Caco-2 (cell line): ENCODE data around the gene FBN3. TPM values are rescaled to one million over a fixed set of nuclear protein-coding genes. Genes with fewer than 3 reads are reported as not detected.
"Not testable (repeated sequence)": the region's sequence is repeated elsewhere in the genome, so short reads cannot be mapped to it uniquely, and the experiment has no call there.

Experiments
- BruUV-seq: library from RNA; stranded (reverse); fragments of 400-500 nt; replicated peaks from 2 replicates; lab custom pipeline; 2021; lab: Mats Ljungman, UMichigan
- CTCF ChIA-PET: fragments of 300-600 bp; sonication (Branson Sonifier 250); formaldehyde crosslinking; loops from one replicate; lab custom pipeline; 2022; ENCODE audit warnings: antibody characterized with exemption; lab: Charles Lee
- POLR2A ChIA-PET: fragments of 300-600 bp; sonication (Branson Sonifier 250); formaldehyde crosslinking; loops from one replicate; lab custom pipeline; 2022; ENCODE audit warnings: antibody characterized with exemption; lab: Charles Lee
- DNase-seq, 2 experiments: peaks; one replicate each; pipeline versions ENCODE4 v3.0.0 to v3.0.0-alpha.2; 2020 to 2022
- H3K27me3 ChIP-seq: replicated peaks from 2 replicates; pipeline ENCODE4 v1.6.0; 2011; ENCODE audit warnings: low read length; ENCODE audit not compliant: control insufficient read depth, insufficient read depth
- H3K36me3 ChIP-seq: 2 replicates; pipeline ENCODE4 v1.5.1; 2011; ENCODE audit warnings: low read length; ENCODE audit not compliant: control insufficient read depth, insufficient read depth
- H3K4me1 ChIP-seq: fragments of 250-450 bp; sonication (Bioruptor Pico); 2 replicates; pipeline ENCODE4 v1.5.1; 2020; ENCODE audit warnings: mild to moderate bottlenecking
- H3K4me3 ChIP-seq: 2 replicates; pipeline ENCODE4 v1.5.1; 2011; ENCODE audit warnings: low read depth, mild to moderate bottlenecking, control low read depth, low read length
- H3K9me3 ChIP-seq: fragments of 250-450 bp; sonication (Bioruptor Pico); 2 replicates; pipeline ENCODE4 v1.5.1; 2020; ENCODE audit warnings: mild to moderate bottlenecking, moderate library complexity
- H3K27ac Mint-ChIP-seq: one replicate; pipeline ENCODE4 v1.8.0; 2022; ENCODE audit warnings: mixed read lengths; ENCODE audit not compliant: unreplicated experiment
- H3K27me3 Mint-ChIP-seq: one replicate; pipeline ENCODE4 v1.8.0; 2022; ENCODE audit warnings: mixed read lengths; ENCODE audit not compliant: insufficient read depth, unreplicated experiment
- H3K36me3 Mint-ChIP-seq: one replicate; pipeline ENCODE4 v1.8.0; 2022; ENCODE audit warnings: mild to moderate bottlenecking, mixed read lengths; ENCODE audit not compliant: insufficient read depth, unreplicated experiment
- H3K4me1 Mint-ChIP-seq: one replicate; pipeline ENCODE4 v1.8.0; 2022; ENCODE audit warnings: low read depth, mixed read lengths; ENCODE audit not compliant: unreplicated experiment
- H3K4me3 Mint-ChIP-seq: one replicate; pipeline ENCODE4 v1.8.0; 2022; ENCODE audit warnings: mild to moderate bottlenecking, moderate library complexity, mixed read lengths; ENCODE audit not compliant: unreplicated experiment
- H3K9me3 Mint-ChIP-seq: one replicate; pipeline ENCODE4 v1.8.0; 2022; ENCODE audit warnings: mixed read lengths; ENCODE audit not compliant: unreplicated experiment
- intact Hi-C: fragments of 100-400 bp; cut with micrococcal nuclease; formaldehyde crosslinking; loops from one replicate; pipeline ENCODE4 v1.10.0; 2022; ENCODE audit not compliant: unreplicated experiment
- total RNA-seq: library from RNA; stranded (reverse); gene quantifications from 2 replicates; pipeline ENCODE4 v1.2.3, GENCODE V29; 2022
- TF ChIP-seq, protein P1 (sequence below), 2 experiments: fragments of 200-600 bp in 1 of 2; IDR thresholded peaks; 1 replicate in 1 of 2; 2 replicates in 1 of 2; pipeline versions ENCODE4 v1.5.1 to v1.8.0; 2011 to 2022; ENCODE audit warnings: antibody characterized with exemption in 1 of 2, control low read depth in 1 of 2, inconsistent platforms in 1 of 2, low read depth in 1 of 2, low read length in 1 of 2, mild to moderate bottlenecking in 1 of 2, moderate library complexity in 1 of 2; ENCODE audit not compliant: insufficient read depth in 1 of 2, severe bottlenecking in 1 of 2, unreplicated experiment in 1 of 2

Gene FBN3
- total RNA-seq, 1 experiment from 2014 or later, result 16.4 TPM

DNA sequence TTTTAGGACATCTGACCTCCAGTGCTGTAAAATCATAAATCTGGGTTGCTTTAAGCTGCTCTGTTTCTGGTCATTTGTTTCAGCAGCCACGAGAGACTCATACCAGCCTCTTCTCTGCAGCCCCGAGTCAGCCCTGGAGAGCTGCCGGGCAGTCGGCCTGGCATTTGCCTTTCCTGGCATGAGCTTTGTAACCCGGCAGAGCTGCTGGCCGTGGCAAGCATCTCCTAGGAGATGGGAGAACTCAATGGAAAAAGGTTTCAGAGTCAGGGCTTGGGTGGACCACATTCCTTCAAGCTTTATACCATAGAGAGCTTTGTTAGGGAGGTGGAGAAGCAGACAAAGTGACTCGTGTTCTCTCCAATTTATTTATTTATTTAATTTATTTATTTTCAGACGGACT lies 118.4 kb downstream of the FBN3 start:
- Mint-ChIP-seq H3K27ac (peak overlapping the region; percentile 42), H3K4me3 (no peak overlapping the region), H3K36me3 (peaks cover 11% of the 10 kb centered on the region), H3K9me3 (no peaks in the 10 kb centered on the region), H3K4me1 (peaks cover 22% of the 10 kb centered on the region), H3K27me3 (no peaks in the 10 kb centered on the region)
- TF ChIP-seq, protein P1, sequence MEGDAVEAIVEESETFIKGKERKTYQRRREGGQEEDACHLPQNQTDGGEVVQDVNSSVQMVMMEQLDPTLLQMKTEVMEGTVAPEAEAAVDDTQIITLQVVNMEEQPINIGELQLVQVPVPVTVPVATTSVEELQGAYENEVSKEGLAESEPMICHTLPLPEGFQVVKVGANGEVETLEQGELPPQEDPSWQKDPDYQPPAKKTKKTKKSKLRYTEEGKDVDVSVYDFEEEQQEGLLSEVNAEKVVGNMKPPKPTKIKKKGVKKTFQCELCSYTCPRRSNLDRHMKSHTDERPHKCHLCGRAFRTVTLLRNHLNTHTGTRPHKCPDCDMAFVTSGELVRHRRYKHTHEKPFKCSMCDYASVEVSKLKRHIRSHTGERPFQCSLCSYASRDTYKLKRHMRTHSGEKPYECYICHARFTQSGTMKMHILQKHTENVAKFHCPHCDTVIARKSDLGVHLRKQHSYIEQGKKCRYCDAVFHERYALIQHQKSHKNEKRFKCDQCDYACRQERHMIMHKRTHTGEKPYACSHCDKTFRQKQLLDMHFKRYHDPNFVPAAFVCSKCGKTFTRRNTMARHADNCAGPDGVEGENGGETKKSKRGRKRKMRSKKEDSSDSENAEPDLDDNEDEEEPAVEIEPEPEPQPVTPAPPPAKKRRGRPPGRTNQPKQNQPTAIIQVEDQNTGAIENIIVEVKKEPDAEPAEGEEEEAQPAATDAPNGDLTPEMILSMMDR (IDR thresholded peaks at IDR 0.05; ENCODE audit: insufficient read depth in 1 of 2, low read depth in 1 of 2, low read length in 1 of 2, severe bottlenecking in 1 of 2, unreplicated experiment in 1 of 2), result no peak
- BruUV-seq, result no TSS peak
- Histone ChIP-seq H3K36me3 (no peaks in the 10 kb centered on the region; the same call in 1 of the 2 replicates), H3K9me3 (no peaks in the 10 kb centered on the region), H3K4me1 (peaks cover 75% of the 10 kb centered on the region), H3K27me3 (no peaks in the 10 kb centered on the region), H3K4me3 (no peak overlapping the region)
- intact Hi-C loops, result no loop called here
- no peak for DNase-seq
- ChIA-PET POLR2A (no interaction called here), CTCF (no interaction called here)

DNA sequence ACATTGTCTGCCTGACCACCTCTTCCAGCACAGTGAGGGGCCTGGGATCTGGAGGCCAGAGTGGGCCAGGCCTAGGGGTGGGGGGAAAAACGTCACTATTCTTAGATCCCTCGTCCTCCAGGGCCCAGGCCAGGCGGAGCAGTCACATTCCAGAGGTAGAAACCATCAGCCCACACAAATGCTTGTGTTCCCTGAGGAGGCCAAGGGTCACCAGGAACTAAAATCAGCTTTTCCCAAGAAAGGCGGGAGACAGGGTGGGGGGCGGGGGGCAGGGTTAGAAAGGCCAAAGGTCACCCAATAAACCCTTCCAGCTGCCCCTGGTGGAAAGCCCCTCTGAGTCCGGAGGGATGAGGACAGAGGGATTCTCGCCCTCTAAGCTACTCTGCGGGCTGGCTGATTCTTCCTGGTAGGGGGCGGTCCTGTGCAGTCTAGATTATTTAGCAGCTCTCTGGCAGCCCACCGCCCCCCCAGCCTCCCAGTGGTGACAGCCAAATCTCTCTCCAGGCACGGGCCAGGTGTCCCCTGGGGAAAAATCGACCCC lies 120.4 kb downstream of the FBN3 start:
- no peaks in the 10 kb centered on the region; the same call in 1 of the 2 replicates for H3K36me3 ChIP-seq
- Mint-ChIP-seq H3K27me3 (no peaks in the 10 kb centered on the region), H3K4me3 (peak overlapping the region; percentile 47), H3K9me3 (no peaks in the 10 kb centered on the region), H3K36me3 (peaks cover 11% of the 10 kb centered on the region), H3K4me1 (peaks cover 22% of the 10 kb centered on the region), H3K27ac (peak overlapping the region; percentile 97)
- peaks cover 73% of the 10 kb centered on the region for H3K4me1 ChIP-seq
- BruUV-seq, result no TSS peak
- POLR2A ChIA-PET, result interaction anchor here (1.2 to 1.6 kb wide), 2 partner anchors 23 to 86 kb away, joined by 3 to 11 read pairs; partner anchors contain the start of genes ELAVL1 and TIMM44
- no peaks in the 10 kb centered on the region for H3K27me3 ChIP-seq
- intact Hi-C loops, result no loop called here
- TF ChIP-seq, protein P1 (IDR thresholded peaks at IDR 0.05; ENCODE audit: insufficient read depth in 1 of 2, low read depth in 1 of 2, low read length in 1 of 2, severe bottlenecking in 1 of 2, unreplicated experiment in 1 of 2), result peak; percentile 30 to 33
- no peak overlapping the region for H3K4me3 ChIP-seq
- peak; percentile 80 to 91 for DNase-seq
- H3K9me3 ChIP-seq, result no peaks in the 10 kb centered on the region
- CTCF ChIA-PET, result interaction anchor here (0.6 to 1.6 kb wide), 6 partner anchors 15 to 100 kb away, joined by 3 to 8 read pairs (median 4); partner anchors contain the start of genes ELAVL1 and TIMM44

DNA sequence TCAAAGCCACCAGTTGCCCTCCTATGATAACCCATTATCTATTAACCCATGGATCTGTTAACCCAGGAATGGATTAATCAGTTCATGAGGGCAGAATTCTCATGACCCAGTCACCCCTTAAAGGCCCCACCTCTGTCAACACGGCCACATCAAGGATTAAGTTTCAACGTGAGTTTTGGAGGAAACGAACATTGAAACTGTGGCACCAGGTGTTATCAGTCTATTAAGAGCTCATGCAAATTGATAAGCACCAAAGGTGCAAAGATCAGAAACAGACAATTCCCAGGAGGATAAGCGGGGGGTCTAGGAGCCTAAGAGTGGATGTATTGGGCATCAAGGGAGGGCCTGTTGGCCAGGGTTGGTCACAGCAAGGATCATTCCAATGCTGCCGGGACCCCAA lies 124.1 kb downstream of the FBN3 start:
- H3K9me3 ChIP-seq, result no peaks in the 10 kb centered on the region
- ChIA-PET CTCF (no interaction called here), POLR2A (no interaction called here)
- no peaks in the 10 kb centered on the region for H3K27me3 ChIP-seq
- Mint-ChIP-seq H3K4me1 (peaks cover 21% of the 10 kb centered on the region), H3K4me3 (no peak overlapping the region), H3K27me3 (no peaks in the 10 kb centered on the region), H3K9me3 (no peaks in the 10 kb centered on the region), H3K27ac (no peak overlapping the region), H3K36me3 (no peaks in the 10 kb centered on the region)
- intact Hi-C loops, result no loop called here
- BruUV-seq, result no TSS peak
- DNase-seq, result no peak
- H3K4me3 ChIP-seq, result no peak overlapping the region
- H3K36me3 ChIP-seq, result no peaks in the 10 kb centered on the region; the same call in 1 of the 2 replicates
- TF ChIP-seq, protein P1 (IDR thresholded peaks at IDR 0.05; ENCODE audit: insufficient read depth in 1 of 2, low read depth in 1 of 2, low read length in 1 of 2, severe bottlenecking in 1 of 2, unreplicated experiment in 1 of 2), result no peak
- peaks cover 42% of the 10 kb centered on the region for H3K4me1 ChIP-seq

DNA sequence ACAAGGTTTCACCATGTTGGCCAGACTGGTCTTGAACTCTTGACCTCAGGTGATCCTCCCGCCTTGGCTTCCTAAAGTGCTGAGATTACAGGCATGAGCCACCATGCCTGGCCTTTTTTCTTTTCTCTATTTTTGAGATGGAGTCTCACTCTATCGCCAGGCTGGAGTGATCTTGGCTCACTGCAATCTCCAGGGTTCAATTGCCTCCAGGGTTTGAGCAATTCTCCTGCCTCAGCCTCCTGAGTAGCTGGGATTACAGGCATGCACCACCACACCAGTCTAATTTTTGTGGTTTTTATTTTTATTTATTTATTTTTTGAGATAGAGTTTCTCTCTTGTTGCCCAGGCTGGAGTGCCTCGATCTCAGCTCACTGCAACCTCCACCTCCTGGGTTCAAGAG lies 125.1 kb downstream of the FBN3 start:
- CTCF ChIA-PET, BruUV-seq: not testable (repeated sequence)

More for the DNA sequence above, 125.1 kb downstream of the FBN3 start:
- peaks cover 21% of the 10 kb centered on the region for H3K4me1 Mint-ChIP-seq
- peaks cover 32% of the 10 kb centered on the region for H3K4me1 ChIP-seq
- H3K4me3 ChIP-seq, H3K9me3 Mint-ChIP-seq, H3K27ac Mint-ChIP-seq, H3K9me3 ChIP-seq, H3K36me3 Mint-ChIP-seq, H3K4me3 Mint-ChIP-seq, H3K27me3 ChIP-seq, POLR2A ChIA-PET, intact Hi-C loops, H3K36me3 ChIP-seq, DNase-seq, H3K27me3 Mint-ChIP-seq: not testable (repeated sequence)
